Activated CD8-positive, alpha-beta memory T cell treated with anti-CD3 and anti-CD28 coated beads for 36 hours (primary cell): Measurements from ENCODE around the gene AOPEP. TPM values are rescaled to one million over a fixed set of nuclear protein-coding genes. Genes with fewer than 3 reads are reported as not detected.

Experiments
- CTCF ChIA-PET: fragments of 350-600 bp; sonication (Branson Sonifier 250); formaldehyde crosslinking; loops from one replicate; lab custom pipeline; 2021; ENCODE audit warnings: antibody characterized with exemption; lab: Charles Lee
- POLR2A ChIA-PET: fragments of 350-600 bp; sonication (Branson Sonifier 250); formaldehyde crosslinking; loops from one replicate; lab custom pipeline; 2021; ENCODE audit warnings: antibody characterized with exemption; lab: Charles Lee
- total RNA-seq, 2 experiments: library from RNA; stranded (reverse); gene quantifications; one replicate each; pipeline ENCODE4 v1.2.3, GENCODE V29; 2021

The AOPEP gene
- total RNA-seq, 2 experiments from 2014 or later = 7.4 to 7.8 TPM

GRCh38 chr9:95025213-95026147, 299.0 kb downstream of the AOPEP start:
- CTCF ChIA-PET = no interaction called here
- POLR2A ChIA-PET = no interaction called here

GRCh38 chr9:95026148-95026524, 299.6 kb downstream of the AOPEP start:
- CTCF ChIA-PET = no interaction called here
- POLR2A ChIA-PET = no interaction called here

- ChIA-PET POLR2A (no interaction called here), CTCF (no interaction called here)
These were observed 301.7 kb downstream of the AOPEP start for GRCh38 chr9:95027914-95028852.

- ChIA-PET POLR2A (no interaction called here), CTCF (no interaction called here)
These were observed 302.3 kb downstream of the AOPEP start for GRCh38 chr9:95028853-95029219.

GRCh38 chr9:95029288-95029687, 302.8 kb downstream of the AOPEP start:
- CTCF ChIA-PET = no interaction called here
- POLR2A ChIA-PET = no interaction called here

GRCh38 chr9:95029720-95030119, 303.2 kb downstream of the AOPEP start:
- POLR2A ChIA-PET = no interaction called here
- CTCF ChIA-PET = no interaction called here

- POLR2A ChIA-PET = no interaction called here
- CTCF ChIA-PET = no interaction called here
These were observed 303.8 kb downstream of the AOPEP start for GRCh38 chr9:95030344-95030743.

- CTCF ChIA-PET = no interaction called here
- POLR2A ChIA-PET = no interaction called here
These were observed 304.6 kb downstream of the AOPEP start for GRCh38 chr9:95030920-95031642.

- CTCF ChIA-PET = no interaction called here
- POLR2A ChIA-PET = no interaction called here
These were observed 305.4 kb downstream of the AOPEP start for GRCh38 chr9:95031711-95032461.

- CTCF ChIA-PET = no interaction called here
- POLR2A ChIA-PET = no interaction called here
These were observed 306.3 kb downstream of the AOPEP start for GRCh38 chr9:95032580-95033341.

GRCh38 chr9:95035846-95036245, 309.3 kb downstream of the AOPEP start:
- CTCF ChIA-PET = no interaction called here
- POLR2A ChIA-PET = no interaction called here

GRCh38 chr9:95036676-95037075, 310.2 kb downstream of the AOPEP start:
- ChIA-PET CTCF (interaction anchor here (1.6 kb wide), 1 partner anchor 27 kb away, joined by 4 read pairs; no protein-coding TSS in a partner anchor), POLR2A (no interaction called here)

GRCh38 chr9:95037789-95038521, 311.5 kb downstream of the AOPEP start:
- ChIA-PET CTCF (interaction anchor here (1.6 kb wide), 1 partner anchor 26 kb away, joined by 4 read pairs; no protein-coding TSS in a partner anchor), POLR2A (no interaction called here)

- ChIA-PET CTCF (no interaction called here), POLR2A (no interaction called here)
These were observed 312.2 kb downstream of the AOPEP start for GRCh38 chr9:95038666-95039065.

GRCh38 chr9:95040106-95040505, 313.6 kb downstream of the AOPEP start:
- CTCF ChIA-PET = no interaction called here
- POLR2A ChIA-PET = no interaction called here

GRCh38 chr9:95043826-95044225, 317.3 kb downstream of the AOPEP start:
- CTCF ChIA-PET = no interaction called here
- POLR2A ChIA-PET = no interaction called here

GRCh38 chr9:95044731-95045508, 318.4 kb downstream of the AOPEP start:
- ChIA-PET POLR2A (no interaction called here), CTCF (no interaction called here)
